NOMO-1 treated with dmso at 0.1 percent for 144 hours (cell line): ENCODE results near the gene NFE2L2.
A peak's percentile ranks its signal among the peaks of the same experiment; 100 is the strongest.
"Not testable (repeated sequence)": the region's sequence is repeated elsewhere in the genome, so short reads cannot be mapped to it uniquely, and the experiment has no call there.

ENCODE experiments used
- DNase-seq: peaks from one replicate; lab custom pipeline; 2025; ENCODE audit not compliant: unreplicated experiment; lab: John Stamatoyannopoulos, UW

NFE2L2 gene

GRCh38 chr2:177281400-177282180, 17.1 kb upstream of the NFE2L2 start:
- DNase-seq: no peak

- no peak for DNase-seq
Measured at GRCh38 chr2:177279847-177280246, 15.3 kb upstream of the NFE2L2 start.

- no peak for DNase-seq
Measured at GRCh38 chr2:177275743-177276055, 11.2 kb upstream of the NFE2L2 start.

- DNase-seq: no peak
Measured at GRCh38 chr2:177275040-177275742, 10.7 kb upstream of the NFE2L2 start.

- DNase-seq: no peak
Measured at GRCh38 chr2:177273408-177273807, 8.9 kb upstream of the NFE2L2 start.

- DNase-seq: no peak
Measured at GRCh38 chr2:177272765-177273164, 8.2 kb upstream of the NFE2L2 start.

- DNase-seq: no peak
Measured at GRCh38 chr2:177271981-177272666, 7.6 kb upstream of the NFE2L2 start.

- no peak for DNase-seq
Measured at GRCh38 chr2:177270531-177270930, 6.0 kb upstream of the NFE2L2 start.

- DNase-seq: no peak
Measured at GRCh38 chr2:177268901-177269300, 4.4 kb upstream of the NFE2L2 start.

- DNase-seq: no peak
Measured at GRCh38 chr2:177268187-177268871, 3.8 kb upstream of the NFE2L2 start.

GRCh38 chr2:177266955-177267354, 2.4 kb upstream of the NFE2L2 start:
- not testable (repeated sequence) for DNase-seq

GRCh38 chr2:177265824-177266817, 1.6 kb upstream of the NFE2L2 start:
- DNase-seq: peak; percentile 40

- DNase-seq: no peak
Measured at GRCh38 chr2:177264209-177264692, 276 bp downstream of the NFE2L2 start.

- DNase-seq: peak; percentile 91
Measured at GRCh38 chr2:177263451-177264208, 897 bp downstream of the NFE2L2 start.

GRCh38 chr2:177262958-177263450, 1.5 kb downstream of the NFE2L2 start:
- no peak for DNase-seq

GRCh38 chr2:177262092-177262491, 2.4 kb downstream of the NFE2L2 start:
- DNase-seq: no peak

GRCh38 chr2:177261116-177262060, 3.1 kb downstream of the NFE2L2 start:
- DNase-seq: no peak

- no peak for DNase-seq
Measured at GRCh38 chr2:177260379-177260778, 4.1 kb downstream of the NFE2L2 start.
